GM23248 (cell line): Measurements from ENCODE around the gene MYZAP. TPM values are rescaled to one million over a fixed set of nuclear protein-coding genes. Genes with fewer than 3 reads are reported as not detected.

Experiments used
- DNase-seq: peaks from one replicate; pipeline ENCODE4 v3.0.0-alpha.2; 2015
- H2AFZ ChIP-seq: fragments of 200-600 bp; sonication (generic); 2 replicates; pipeline ENCODE4 v1.6.1; 2016; ENCODE audit warnings: antibody characterized with exemption
- H3F3A ChIP-seq: fragments of 200-600 bp; sonication (generic); 2 replicates; pipeline ENCODE4 v1.6.1; 2016; ENCODE audit warnings: mild to moderate bottlenecking, antibody characterized with exemption, mixed run types; ENCODE audit not compliant: insufficient read depth
- H3K27ac ChIP-seq: fragments of 200-600 bp; sonication (generic); 2 replicates; pipeline ENCODE4 v1.5.1; 2016; ENCODE audit warnings: mild to moderate bottlenecking
- H3K27me3 ChIP-seq: fragments of 200-600 bp; sonication (generic); replicated peaks from 2 replicates; pipeline ENCODE4 v1.6.1; 2016; ENCODE audit warnings: mild to moderate bottlenecking; ENCODE audit not compliant: insufficient read depth
- H3K36me3 ChIP-seq: fragments of 200-600 bp; sonication (generic); 2 replicates; pipeline ENCODE4 v1.6.1; 2016; ENCODE audit warnings: low read depth, mild to moderate bottlenecking
- H3K4me1 ChIP-seq: fragments of 200-600 bp; sonication (generic); 2 replicates; pipeline ENCODE4 v1.6.1; 2016; ENCODE audit warnings: mild to moderate bottlenecking; ENCODE audit not compliant: insufficient read depth
- H3K4me2 ChIP-seq: fragments of 200-600 bp; sonication (generic); one replicate; pipeline ENCODE4 v1.6.1; 2016; ENCODE audit warnings: mild to moderate bottlenecking; ENCODE audit not compliant: unreplicated experiment
- H3K4me3 ChIP-seq: fragments of 200-600 bp; sonication (generic); 2 replicates; pipeline ENCODE4 v1.5.1; 2016; ENCODE audit warnings: mild to moderate bottlenecking
- H3K79me2 ChIP-seq: fragments of 200-600 bp; sonication (generic); 2 replicates; pipeline ENCODE4 v1.6.1; 2016; ENCODE audit warnings: mild to moderate bottlenecking; ENCODE audit not compliant: insufficient read depth
- H3K9ac ChIP-seq: fragments of 200-600 bp; sonication (generic); 2 replicates; pipeline ENCODE4 v1.6.1; 2016; ENCODE audit warnings: mild to moderate bottlenecking
- H3K9me2 ChIP-seq: fragments of 200-600 bp; sonication (generic); 2 replicates; pipeline ENCODE4 v1.6.1; 2016; ENCODE audit warnings: mixed run types, mild to moderate bottlenecking, moderate library complexity; ENCODE audit not compliant: insufficient read depth
- H3K9me3 ChIP-seq: fragments of 200-600 bp; sonication (generic); one replicate; pipeline ENCODE4 v1.6.1; 2017; ENCODE audit warnings: low read depth
- H4K20me1 ChIP-seq: fragments of 200-600 bp; sonication (generic); 2 replicates; pipeline ENCODE4 v1.6.0; 2016; ENCODE audit not compliant: insufficient read depth
- EZH2 ChIP-seq: fragments of 200-600 bp; sonication (generic); IDR thresholded peaks from 2 replicates; pipeline ENCODE4 v1.6.1; 2018; ENCODE audit warnings: antibody characterized with exemption, mild to moderate bottlenecking; ENCODE audit not compliant: insufficient read depth, poor library complexity, severe bottlenecking
- EZH2phosphoT487 ChIP-seq: fragments of 200-600 bp; sonication (generic); IDR thresholded peaks from 2 replicates; pipeline ENCODE4 v1.6.1; 2018; ENCODE audit warnings: antibody characterized with exemption, moderate library complexity, mild to moderate bottlenecking, low read depth; ENCODE audit not compliant: insufficient read depth
- WGBS, 2 experiments: methylation state at CpG; one replicate each; pipeline ENCODE4 v1.1.6; 2015 to 2017; ENCODE audit warnings: low lambda C conversion rate in 2 of 2, low coverage in 1 of 2; ENCODE audit errors: missing lambda C conversion rate in 2 of 2; 5-methylcytosine and 5-hydroxymethylcytosine counted together
- in situ Hi-C: fragments of 300-500 bp; cut with MboI; formaldehyde crosslinking; loops from 2 replicates; pipeline ENCODE4 v1.15.0; 2020
- polyA plus RNA-seq: library from polyadenylated mRNA; unstranded; fragments of >200 nt; fragmentation: Nextera tagmentation; extraction: Ambion mirVana; gene quantifications from 2 replicates; pipeline ENCODE4 v1.2.1, GENCODE V29; 2016
- total RNA-seq: library from RNA; depleted of rRNA; stranded (reverse); fragments of >200 nt; shearing (Covaris generic); gene quantifications from 2 replicates; pipeline ENCODE4 v1.2.3, GENCODE V29; 2014

Gene MYZAP
- total and polyA plus RNA-seq, 2 experiments from 2014 or later: 0.11 TPM; not detected in 1

- Histone ChIP-seq H3K9me2 (no peaks in the 10 kb centered on the region), H3K4me3 (no peak overlapping the region), H2AFZ (no peak overlapping the region), H3K79me2 (no peaks in the 10 kb centered on the region), H3K27me3 (0 out of 2 replicates have a peak, but pooled peaks cover 3% of the 10 kb centered on the region), H3K9me3 (no peaks in the 10 kb centered on the region), H3K27ac (no peak overlapping the region), H4K20me1 (no peaks in the 10 kb centered on the region), H3K4me2 (no peak overlapping the region), H3K36me3 (no peaks in the 10 kb centered on the region), H3F3A (no peaks in the 10 kb centered on the region; the same call in 1 of the 2 replicates), H3K4me1 (no peaks in the 10 kb centered on the region), H3K9ac (no peak overlapping the region)
- no peak for TF ChIP-seq EZH2phosphoT487
- TF ChIP-seq EZH2: no peak
- in situ Hi-C loops: no loop called here
- no peak for DNase-seq
- 71 to 77% methylated on average over 11 of the region's 11 CpGs for WGBS, 2 experiments
These were observed 29.4 kb upstream of the MYZAP start for GRCh38 chr15:57562196-57562769.

DNA sequence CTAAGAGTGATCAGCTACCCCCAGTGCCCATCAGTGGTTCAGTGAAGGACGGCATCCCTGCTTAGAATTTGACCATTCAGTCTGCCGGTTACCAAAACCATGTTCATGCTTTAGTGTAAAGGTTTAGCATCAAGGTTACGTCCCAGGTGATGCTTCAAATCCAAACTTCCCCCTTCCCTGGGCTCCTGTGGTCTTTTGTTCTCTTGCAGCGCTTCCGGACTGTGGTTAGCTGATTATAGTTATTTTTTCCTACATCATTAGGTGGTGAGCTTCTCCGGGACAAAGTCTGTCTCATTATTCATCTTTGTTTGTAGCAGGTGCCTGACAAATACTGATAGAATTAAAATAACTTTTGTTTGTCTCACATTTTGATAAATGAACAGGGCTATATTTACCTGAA lies 28.3 kb upstream of the MYZAP start:
- Histone ChIP-seq H3K9me3 (no peaks in the 10 kb centered on the region), H2AFZ (no peak overlapping the region), H3K4me2 (no peak overlapping the region), H3K9ac (no peak overlapping the region), H3F3A (no peaks in the 10 kb centered on the region; the same call in 1 of the 2 replicates), H3K27ac (no peak overlapping the region), H3K27me3 (0 out of 2 replicates have a peak, but pooled peaks cover 3% of the 10 kb centered on the region), H4K20me1 (no peaks in the 10 kb centered on the region), H3K9me2 (no peaks in the 10 kb centered on the region), H3K4me1 (no peaks in the 10 kb centered on the region), H3K79me2 (no peaks in the 10 kb centered on the region), H3K4me3 (no peak overlapping the region), H3K36me3 (no peaks in the 10 kb centered on the region)
- DNase-seq: no peak
- 80% methylated on average over 6 of the region's 6 CpGs for WGBS, 2 experiments
- in situ Hi-C loops: no loop called here
- TF ChIP-seq EZH2phosphoT487: no peak
- no peak for TF ChIP-seq EZH2

- no peaks in the 10 kb centered on the region for H3K9me2 ChIP-seq
- DNase-seq: no peak
These were observed 26.4 kb upstream of the MYZAP start for GRCh38 chr15:57565311-57565710.

GRCh38 chr15:57566834-57567233 lies 24.9 kb upstream of the MYZAP start:
- no peak overlapping the region for H3K27ac ChIP-seq
- 37 to 40% methylated on average over 4 of the region's 4 CpGs for WGBS, 2 experiments

More at GRCh38 chr15:57565311-57565710, 26.4 kb upstream of the MYZAP start:
- H3K4me1 ChIP-seq: no peaks in the 10 kb centered on the region
- no peaks in the 10 kb centered on the region for H3K36me3 ChIP-seq
- H3K9me3 ChIP-seq: no peaks in the 10 kb centered on the region
- in situ Hi-C loops: no loop called here
- no peak overlapping the region for H3K9ac ChIP-seq
- TF ChIP-seq EZH2phosphoT487 (no peak), EZH2 (no peak)
- H2AFZ ChIP-seq: no peak overlapping the region
- H4K20me1 ChIP-seq: no peaks in the 10 kb centered on the region
- H3K4me2 ChIP-seq: no peak overlapping the region
- no peak overlapping the region for H3K4me3 ChIP-seq
- 44 to 59% methylated on average over 10 of the region's 10 CpGs for WGBS, 2 experiments
- H3K79me2 ChIP-seq: no peaks in the 10 kb centered on the region
- no peaks in the 10 kb centered on the region; the same call in 1 of the 2 replicates for H3F3A ChIP-seq
- H3K27me3 ChIP-seq: 0 out of 2 replicates have a peak, but pooled peaks cover 3% of the 10 kb centered on the region
- H3K27ac ChIP-seq: no peak overlapping the region

More at GRCh38 chr15:57566834-57567233, 24.9 kb upstream of the MYZAP start:
- no peaks in the 10 kb centered on the region for H3K9me3 ChIP-seq
- peak; percentile 24 for DNase-seq
- TF ChIP-seq EZH2phosphoT487: no peak
- TF ChIP-seq EZH2: no peak
- H3K9ac ChIP-seq: no peak overlapping the region
- no peaks in the 10 kb centered on the region for H3K9me2 ChIP-seq
- no peak overlapping the region for H3K4me3 ChIP-seq
- H4K20me1 ChIP-seq: no peaks in the 10 kb centered on the region
- 0 out of 2 replicates have a peak, but pooled peaks cover 3% of the 10 kb centered on the region for H3K27me3 ChIP-seq
- no peak overlapping the region for H3K4me2 ChIP-seq
- H3K36me3 ChIP-seq: no peaks in the 10 kb centered on the region
- no peaks in the 10 kb centered on the region for H3K79me2 ChIP-seq
- H3F3A ChIP-seq: peaks cover 8% of the 10 kb centered on the region; the same call in 1 of the 2 replicates
- in situ Hi-C loops: no loop called here
- H2AFZ ChIP-seq: no peak overlapping the region
- peaks cover 12% of the 10 kb centered on the region for H3K4me1 ChIP-seq
